H1 (cell line): ENCODE results near the gene VPS41. TPM values are rescaled to one million over a fixed set of nuclear protein-coding genes. Genes with fewer than 3 reads are reported as not detected.

ENCODE experiments used
- CTCF ChIA-PET: fragments of 300-600 bp; sonication (Branson Sonifier 250); formaldehyde crosslinking; loops from one replicate; lab custom pipeline; 2021; ENCODE audit not compliant: partially characterized antibody; lab: Charles Lee
- POLR2A ChIA-PET: fragments of 300-600 bp; sonication (Branson Sonifier 250); formaldehyde crosslinking; loops from one replicate; lab custom pipeline; 2021; ENCODE audit warnings: inconsistent platforms; ENCODE audit not compliant: partially characterized antibody; lab: Charles Lee
- DNase-seq, 2 experiments: peaks; one replicate each; pipeline versions ENCODE4 v3.0.0 to v3.0.0-alpha.2; 2010 to 2022; ENCODE audit warnings: low spot score in 2 of 2, low read depth in 1 of 2, mixed read lengths in 1 of 2
- FAIRE-seq: peaks from 2 replicates; lab custom pipeline; 2011; peaks lifted over from hg19 to GRCh38; lab: Jason Lieb, UNC
- H2AFZ ChIP-seq: 2 replicates; pipeline ENCODE4 v1.8.1; 2012; ENCODE audit warnings: low read length, inconsistent platforms
- H2AK5ac ChIP-seq: 2 replicates; pipeline ENCODE4 v1.6.1; 2013; ENCODE audit warnings: low read depth, low read length
- H2BK120ac ChIP-seq: replicated peaks from 2 replicates; pipeline ENCODE3; 2013; ENCODE audit warnings: low read depth, low read length, inconsistent platforms
- H2BK12ac ChIP-seq: 2 replicates; pipeline ENCODE4 v1.6.1; 2013; ENCODE audit warnings: low read depth, low read length
- H2BK15ac ChIP-seq: 2 replicates; pipeline ENCODE4 v1.6.1; 2013; ENCODE audit warnings: low read length
- H2BK20ac ChIP-seq: 2 replicates; pipeline ENCODE4 v1.6.1; 2013; ENCODE audit warnings: low read length
- H2BK5ac ChIP-seq: 2 replicates; pipeline ENCODE4 v1.6.1; 2013; ENCODE audit warnings: low read depth, low read length
- H3K14ac ChIP-seq: 2 replicates; pipeline ENCODE4 v1.6.1; 2013; ENCODE audit warnings: inconsistent platforms; ENCODE audit not compliant: insufficient read length
- H3K18ac ChIP-seq: 2 replicates; pipeline ENCODE4 v1.6.1; 2013; ENCODE audit warnings: low read length; ENCODE audit errors: extremely low read depth
- H3K23ac ChIP-seq: 2 replicates; pipeline ENCODE4 v1.6.1; 2013; ENCODE audit warnings: inconsistent platforms; ENCODE audit not compliant: insufficient read length
- H3K23me2 ChIP-seq: 2 replicates; pipeline ENCODE4 v1.6.1; 2013; ENCODE audit warnings: low read depth, low read length
- H3K27ac ChIP-seq: 2 replicates; pipeline ENCODE4 v1.6.1; 2011; ENCODE audit warnings: low read depth, low read length, inconsistent platforms
- H3K27me3 ChIP-seq, 4 experiments: replicated peaks in 1 of 4; 1 replicate in 1 of 4; 2 replicates in 3 of 4; pipeline versions ENCODE4 v1.6.1 to v1.8.1; 2011 to 2013; ENCODE audit warnings: low read length in 3 of 4, mild to moderate bottlenecking in 3 of 4, inconsistent platforms in 2 of 4, mixed read lengths in 2 of 4, moderate library complexity in 1 of 4; ENCODE audit not compliant: control insufficient read depth in 3 of 4, insufficient read depth in 3 of 4; ENCODE audit errors: extremely low read depth in 1 of 4
- H3K36me3 ChIP-seq, 4 experiments: 2 replicates each; pipeline versions ENCODE4 v1.6.1 to v1.8.1; 2011 to 2013; ENCODE audit warnings: mild to moderate bottlenecking in 4 of 4, low read length in 3 of 4, moderate library complexity in 2 of 4, control low read depth in 1 of 4, inconsistent platforms in 1 of 4; ENCODE audit not compliant: insufficient read depth in 4 of 4, control insufficient read depth in 2 of 4
- H3K4ac ChIP-seq: replicated peaks from 2 replicates; pipeline ENCODE3; 2013; ENCODE audit warnings: low read length, low read depth, mixed read lengths, inconsistent platforms; ENCODE audit not compliant: insufficient read length
- H3K4me1 ChIP-seq, 4 experiments: replicated peaks in 1 of 4; 1 replicate in 1 of 4; 2 replicates in 3 of 4; pipeline versions ENCODE4 v1.6.1 to v1.8.1; 2011 to 2013; ENCODE audit warnings: low read length in 3 of 4, inconsistent platforms in 2 of 4, mixed read lengths in 1 of 4; ENCODE audit not compliant: insufficient read depth in 4 of 4, control insufficient read depth in 3 of 4
- H3K4me2 ChIP-seq, 2 experiments: 2 replicates each; pipeline versions ENCODE4 v1.6.1 to v1.8.1; 2011 to 2013; ENCODE audit warnings: low read depth in 2 of 2, low read length in 2 of 2, control low read depth in 1 of 2, inconsistent platforms in 1 of 2, mild to moderate bottlenecking in 1 of 2; ENCODE audit not compliant: insufficient read depth in 1 of 2
- H3K4me3 ChIP-seq, 4 experiments: fragments of 200-600, 300-600 bp in 1 of 4; sonication (generic), shearing (Covaris generic), sonication (Bioruptor Twin) in 1 of 4; 2 replicates each; pipeline versions ENCODE4 v1.5.1 to v1.8.1; 2011 to 2016; ENCODE audit warnings: low read length in 4 of 4, low read depth in 3 of 4, control low read depth in 2 of 4, inconsistent platforms in 2 of 4, mild to moderate bottlenecking in 2 of 4, mixed read lengths in 1 of 4, moderate library complexity in 1 of 4; ENCODE audit not compliant: insufficient read depth in 2 of 4; ENCODE audit errors: extremely low read depth in 1 of 4
- H3K56ac ChIP-seq: replicated peaks from 2 replicates; pipeline ENCODE3; 2013; ENCODE audit warnings: low read depth, mild to moderate bottlenecking, mixed read lengths, low read length, inconsistent platforms; ENCODE audit not compliant: insufficient read length
- H3K79me1 ChIP-seq: 2 replicates; pipeline ENCODE4 v1.6.1; 2013; ENCODE audit warnings: low read depth, low read length, control low read depth
- H3K79me2 ChIP-seq, 2 experiments: 2 replicates each; pipeline versions ENCODE4 v1.6.1 to v1.8.1; 2012 to 2013; ENCODE audit warnings: low read length in 2 of 2, mild to moderate bottlenecking in 2 of 2, inconsistent platforms in 1 of 2; ENCODE audit not compliant: insufficient read depth in 2 of 2, control insufficient read depth in 1 of 2
- H3K9ac ChIP-seq, 4 experiments: replicated peaks in 1 of 4; 1 replicate in 1 of 4; 2 replicates in 3 of 4; pipeline versions ENCODE4 v1.6.1 to v1.8.1; 2011 to 2013; ENCODE audit warnings: low read depth in 3 of 4, low read length in 3 of 4, control low read depth in 2 of 4, mild to moderate bottlenecking in 2 of 4, moderate library complexity in 2 of 4, inconsistent platforms in 1 of 4; ENCODE audit errors: extremely low read depth in 1 of 4
- H3K9me3 ChIP-seq, 2 experiments: 2 replicates each; pipeline versions ENCODE4 v1.6.1 to v1.8.1; 2012 to 2013; ENCODE audit warnings: mild to moderate bottlenecking in 2 of 2, moderate library complexity in 2 of 2, control low read depth in 1 of 2, inconsistent platforms in 1 of 2, low read depth in 1 of 2, low read length in 1 of 2, mixed read lengths in 1 of 2; ENCODE audit not compliant: insufficient read depth in 2 of 2
- H4K20me1 ChIP-seq, 2 experiments: replicated peaks in 1 of 2; 2 replicates each; pipeline versions ENCODE3 to v1.8.1; 2011 to 2013; ENCODE audit warnings: inconsistent platforms in 2 of 2, low read length in 2 of 2, mild to moderate bottlenecking in 1 of 2; ENCODE audit not compliant: insufficient read depth in 2 of 2, control insufficient read depth in 1 of 2
- H4K5ac ChIP-seq: 2 replicates; pipeline ENCODE4 v1.6.1; 2013; ENCODE audit warnings: low read length, low read depth, mixed read lengths, inconsistent platforms; ENCODE audit not compliant: insufficient read length
- H4K8ac ChIP-seq: 2 replicates; pipeline ENCODE4 v1.8.0; 2013; ENCODE audit warnings: mild to moderate bottlenecking, moderate library complexity, low read length, inconsistent platforms; ENCODE audit not compliant: insufficient read depth; ENCODE audit errors: extremely low read depth
- H4K91ac ChIP-seq: replicated peaks from 2 replicates; pipeline ENCODE3; 2013; ENCODE audit warnings: low read length, mixed read lengths, inconsistent platforms; ENCODE audit not compliant: insufficient read length
- BRCA1 ChIP-seq: IDR thresholded peaks from 2 replicates; pipeline ENCODE4 v1.6.1; 2012; ENCODE audit warnings: low read depth, low read length, improper control_type of control experiment
- CBX8 ChIP-seq: fragments of 300-800, 300-1000 bp; sonication (generic); IDR thresholded peaks from 2 replicates; pipeline ENCODE4 v1.7.1; 2016; ENCODE audit warnings: low read depth, low read length, borderline replicate concordance
- GTF2F1 ChIP-seq: IDR thresholded peaks from 2 replicates; pipeline ENCODE4 v1.6.1; 2012; ENCODE audit warnings: low read depth, low read length, improper control_type of control experiment, borderline replicate concordance
- RNF2 ChIP-seq: fragments of 200-900, 300-1000 bp; sonication (generic); IDR thresholded peaks from 2 replicates; pipeline ENCODE4 v1.7.1; 2016; ENCODE audit warnings: borderline replicate concordance, low read depth, mild to moderate bottlenecking, antibody characterized with exemption, low read length; ENCODE audit not compliant: poor library complexity, severe bottlenecking; ENCODE audit errors: missing control alignments
- TCF12 ChIP-seq: IDR thresholded peaks from 2 replicates; pipeline ENCODE4 v1.6.1; 2011; ENCODE audit warnings: low read depth, mild to moderate bottlenecking, low read length
- WGBS, 2 experiments: shearing (Covaris generic) in 1 of 2; methylation state at CpG; one replicate each; pipeline versions ENCODE4 v1.1.6 to v1.1.7; 2013 to 2015; ENCODE audit warnings: low lambda C conversion rate in 2 of 2, mixed read lengths in 2 of 2, inconsistent platforms in 1 of 2, low coverage in 1 of 2, missing lambda C conversion rate in 1 of 2; ENCODE audit not compliant: insufficient replicate concordance in 2 of 2, insufficient coverage in 1 of 2, insufficient read length in 1 of 2; ENCODE audit errors: extremely low coverage in 1 of 2, missing lambda C conversion rate in 1 of 2; 5-methylcytosine and 5-hydroxymethylcytosine counted together
- polyA plus RNA-seq, 7 experiments: library from polyadenylated mRNA; depleted of rRNA in 3 of 7; stranded (reverse) in 5 of 7; unstranded in 2 of 7; fragments of >200 nt in 5 of 7; fragments of 200-250 nt in 2 of 7; gene quantifications; 1 replicate in 5 of 7; 2 replicates in 1 of 7; 4 replicates in 1 of 7; pipeline versions ENCODE4 v1.2.1 to v1.2.3, GENCODE V29; 2011 to 2013; ENCODE audit warnings: missing spikeins in 2 of 7, mixed read lengths in 2 of 7
- total RNA-seq: library from RNA; stranded (reverse); fragmentation: NEBNext Ultra II Directional; extraction: Animal tissue kit (Norgen Biotek cat#: 25700); gene quantifications from 2 replicates; pipeline ENCODE4 v1.2.1, GENCODE V29; 2021

VPS41 gene
- total and polyA plus RNA-seq, 2 of the 8 experiments (the other 6 are each of a cell fraction or from before 2014, with no cell fraction given), result 10.7 to 63.3 TPM

GRCh38 chr7:38838725-38839385, 70.1 kb downstream of the VPS41 start:
- TF ChIP-seq TCF12 (no peak), CBX8 (no peak), BRCA1 (no peak), RNF2 (no peak), GTF2F1 (no peak)
- 89% methylated on average over 6 of the region's 6 CpGs; no CpG with 5 or more reads in 1 of the 2 experiments for WGBS, 2 experiments
- H3K18ac ChIP-seq, result no peak overlapping the region
- peaks cover 0 to 4% (median 0%) of the 10 kb centered on the region in 4 experiments; a peak in 2 of 8 replicates for H3K36me3 ChIP-seq
- no peak overlapping the region for H2BK20ac ChIP-seq
- FAIRE-seq (no peak), DNase-seq (no peak)
- no peak overlapping the region for H2AK5ac ChIP-seq
- no peak overlapping the region for H3K4me3 ChIP-seq
- H4K8ac ChIP-seq, result no peak overlapping the region
- H2AFZ ChIP-seq, result no peak overlapping the region
- POLR2A ChIA-PET, result interaction anchor here (1.1 kb wide), 1 partner anchor 18 kb away, joined by 3 read pairs; no protein-coding TSS in a partner anchor
- H4K91ac ChIP-seq, result no peak overlapping the region
- no peak overlapping the region for H3K14ac ChIP-seq
- H4K20me1 ChIP-seq, result peaks cover 0 to 2% of the 10 kb centered on the region in 2 experiments
- H2BK15ac ChIP-seq, result no peak overlapping the region
- no peak overlapping the region for H2BK12ac ChIP-seq
- H4K5ac ChIP-seq, result no peak overlapping the region
- no peak overlapping the region for H3K23ac ChIP-seq
- no peaks in the 10 kb centered on the region for H3K79me1 ChIP-seq
- H3K9ac ChIP-seq, result no peak overlapping the region
- H3K4me1 ChIP-seq, result no peaks in the 10 kb centered on the region; a peak in 1 of 7 replicates
- CTCF ChIA-PET, result interaction anchor here (1.1 kb wide), 1 partner anchor 42 kb away, joined by 3 read pairs; no protein-coding TSS in a partner anchor
- H3K4ac ChIP-seq, result no peak overlapping the region
- H3K4me2 ChIP-seq, result no peak overlapping the region
- H3K56ac ChIP-seq, result no peak overlapping the region
- peaks cover 5% of the 10 kb centered on the region in 2 experiments; a peak in 3 of 4 replicates for H3K9me3 ChIP-seq
- no peaks in the 10 kb centered on the region for H3K23me2 ChIP-seq
- H3K27ac ChIP-seq, result no peak overlapping the region
- no peaks in the 10 kb centered on the region for H3K27me3 ChIP-seq
- H2BK5ac ChIP-seq, result no peak overlapping the region
- no peak overlapping the region for H2BK120ac ChIP-seq
- H3K79me2 ChIP-seq, result peaks cover 0 to 4% of the 10 kb centered on the region in 2 experiments; a peak in 2 of 4 replicates
